ENCODE data around the gene PRDM16.

DNA sequence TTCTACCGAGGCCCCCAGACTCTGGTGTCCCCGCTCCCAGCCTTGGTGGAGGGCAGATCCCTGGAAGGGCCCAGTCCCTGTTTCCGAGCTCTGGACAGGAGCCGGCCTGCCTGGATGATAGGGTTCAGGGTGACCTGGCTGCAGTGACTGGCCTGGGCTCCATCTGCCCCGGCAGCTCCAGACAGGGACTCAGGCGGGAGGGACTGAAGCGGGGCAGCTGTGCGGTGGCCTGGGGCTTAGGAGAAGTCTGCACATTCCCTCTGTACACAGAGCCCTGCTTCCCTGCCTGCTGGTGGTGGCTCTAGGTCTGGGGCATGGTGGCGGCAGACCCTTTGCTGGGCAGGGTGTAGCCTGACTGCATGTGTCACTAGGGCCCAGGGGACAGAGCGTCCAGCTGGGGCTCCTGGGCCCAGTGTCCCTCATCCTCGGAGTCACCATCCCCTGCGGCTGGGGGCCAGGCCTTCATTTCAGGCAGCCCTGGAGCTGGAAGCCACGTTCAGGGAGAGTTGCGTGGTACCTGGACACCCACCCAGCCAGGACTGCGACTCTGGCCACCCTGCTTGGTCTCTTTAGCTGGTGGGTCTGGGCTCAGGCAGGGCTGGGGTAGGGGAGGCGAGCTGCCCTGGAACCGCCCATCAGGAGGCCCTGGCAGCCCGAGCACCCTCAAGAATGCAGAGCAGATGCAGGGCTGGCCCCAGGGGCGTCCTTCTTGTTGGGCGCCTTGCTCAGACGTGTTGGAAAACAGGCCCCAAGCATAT is 395.1 kb downstream of the PRDM16 start:
- no peak for TF ChIP-seq BACH2 (CRISPR knock-in tag; IDR thresholded peaks at IDR 0.05; ENCODE audit: borderline replicate concordance)
- no peak for TF ChIP-seq ARNTL (CRISPR knock-in tag; IDR thresholded peaks at IDR 0.05; ENCODE audit: borderline replicate concordance, low read depth)
- TF ChIP-seq GLIS3 (CRISPR knock-in tag; IDR thresholded peaks at IDR 0.05): no peak
- no peak for TF ChIP-seq CSDC2 (CRISPR knock-in tag; IDR thresholded peaks at IDR 0.05)
- TF ChIP-seq, protein P1, sequence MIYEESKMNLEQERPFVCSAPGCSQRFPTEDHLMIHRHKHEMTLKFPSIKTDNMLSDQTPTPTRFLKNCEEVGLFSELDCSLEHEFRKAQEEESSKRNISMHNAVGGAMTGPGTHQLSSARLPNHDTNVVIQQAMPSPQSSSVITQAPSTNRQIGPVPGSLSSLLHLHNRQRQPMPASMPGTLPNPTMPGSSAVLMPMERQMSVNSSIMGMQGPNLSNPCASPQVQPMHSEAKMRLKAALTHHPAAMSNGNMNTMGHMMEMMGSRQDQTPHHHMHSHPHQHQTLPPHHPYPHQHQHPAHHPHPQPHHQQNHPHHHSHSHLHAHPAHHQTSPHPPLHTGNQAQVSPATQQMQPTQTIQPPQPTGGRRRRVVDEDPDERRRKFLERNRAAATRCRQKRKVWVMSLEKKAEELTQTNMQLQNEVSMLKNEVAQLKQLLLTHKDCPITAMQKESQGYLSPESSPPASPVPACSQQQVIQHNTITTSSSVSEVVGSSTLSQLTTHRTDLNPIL (CRISPR knock-in tag; IDR thresholded peaks at IDR 0.05; ENCODE audit: low read depth): no peak
- no peak for TF ChIP-seq ESRRG (CRISPR knock-in tag; IDR thresholded peaks at IDR 0.05)
- no peak for TF ChIP-seq ZC3H10 (CRISPR knock-in tag; IDR thresholded peaks at IDR 0.05)
- TF ChIP-seq, protein P2, sequence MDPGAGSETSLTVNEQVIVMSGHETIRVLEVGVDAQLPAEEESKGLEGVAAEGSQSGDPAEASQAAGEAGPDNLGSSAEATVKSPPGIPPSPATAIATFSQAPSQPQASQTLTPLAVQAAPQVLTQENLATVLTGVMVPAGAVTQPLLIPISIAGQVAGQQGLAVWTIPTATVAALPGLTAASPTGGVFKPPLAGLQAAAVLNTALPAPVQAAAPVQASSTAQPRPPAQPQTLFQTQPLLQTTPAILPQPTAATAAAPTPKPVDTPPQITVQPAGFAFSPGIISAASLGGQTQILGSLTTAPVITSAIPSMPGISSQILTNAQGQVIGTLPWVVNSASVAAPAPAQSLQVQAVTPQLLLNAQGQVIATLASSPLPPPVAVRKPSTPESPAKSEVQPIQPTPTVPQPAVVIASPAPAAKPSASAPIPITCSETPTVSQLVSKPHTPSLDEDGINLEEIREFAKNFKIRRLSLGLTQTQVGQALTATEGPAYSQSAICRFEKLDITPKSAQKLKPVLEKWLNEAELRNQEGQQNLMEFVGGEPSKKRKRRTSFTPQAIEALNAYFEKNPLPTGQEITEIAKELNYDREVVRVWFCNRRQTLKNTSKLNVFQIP (CRISPR knock-in tag; IDR thresholded peaks at IDR 0.05; ENCODE audit: borderline replicate concordance, low read depth): no peak
- TF ChIP-seq RARB (CRISPR knock-in tag; IDR thresholded peaks at IDR 0.05): no peak
